Astrocyte (in vitro differentiated cells and primary cell): Measurements from ENCODE around the gene CRYL1. TPM values are rescaled to one million over a fixed set of nuclear protein-coding genes. Genes with fewer than 3 reads are reported as not detected.

Experiments used
- DNase-seq: peaks from one replicate; pipeline ENCODE4 v3.0.0-alpha.2; 2010; ENCODE audit warnings: low read depth
- FAIRE-seq: peaks from 2 replicates; lab custom pipeline; 2011; peaks lifted over from hg19 to GRCh38; lab: Jason Lieb, UNC
- H2AFZ ChIP-seq: 2 replicates; pipeline ENCODE4 v1.6.0; 2012; ENCODE audit warnings: low read depth, low read length, inconsistent platforms
- H3K27ac ChIP-seq: 2 replicates; pipeline ENCODE4 v1.5.1; 2011; ENCODE audit warnings: low read depth, low read length, inconsistent platforms
- H3K27me3 ChIP-seq: 2 replicates; pipeline ENCODE4 v1.6.0; 2011; ENCODE audit warnings: low read length, inconsistent platforms; ENCODE audit not compliant: insufficient read depth
- H3K36me3 ChIP-seq: 2 replicates; pipeline ENCODE4 v1.5.1; 2011; ENCODE audit warnings: low read length, inconsistent platforms; ENCODE audit not compliant: insufficient read depth
- H3K4me1 ChIP-seq: 2 replicates; pipeline ENCODE4 v1.5.1; 2011; ENCODE audit warnings: low read length, inconsistent platforms; ENCODE audit not compliant: insufficient read depth
- H3K4me2 ChIP-seq: 2 replicates; pipeline ENCODE4 v1.6.0; 2012; ENCODE audit warnings: low read length, inconsistent platforms
- H3K4me3 ChIP-seq: 2 replicates; pipeline ENCODE4 v1.5.1; 2011; ENCODE audit warnings: low read depth, mild to moderate bottlenecking, low read length, inconsistent platforms; ENCODE audit not compliant: insufficient read depth
- H3K79me2 ChIP-seq: 2 replicates; pipeline ENCODE4 v1.6.0; 2012; ENCODE audit warnings: mild to moderate bottlenecking, low read length, inconsistent platforms; ENCODE audit not compliant: insufficient read depth
- H3K9ac ChIP-seq: 2 replicates; pipeline ENCODE4 v1.6.0; 2012; ENCODE audit warnings: mild to moderate bottlenecking, low read length, inconsistent platforms
- H3K9me3 ChIP-seq: 2 replicates; pipeline ENCODE4 v1.5.1; 2012; ENCODE audit warnings: low read depth, mild to moderate bottlenecking, low read length, inconsistent platforms; ENCODE audit not compliant: insufficient read depth
- H4K20me1 ChIP-seq: 2 replicates; pipeline ENCODE4 v1.6.0; 2012; ENCODE audit warnings: low read length, inconsistent platforms; ENCODE audit not compliant: insufficient read depth
- H3K27ac Mint-ChIP-seq: one replicate; pipeline ENCODE4 v1.8.0; 2021; ENCODE audit warnings: mild to moderate bottlenecking, mixed read lengths; ENCODE audit not compliant: unreplicated experiment
- H3K27me3 Mint-ChIP-seq: one replicate; pipeline ENCODE4 v1.8.0; 2021; ENCODE audit warnings: low read depth, mixed read lengths; ENCODE audit not compliant: unreplicated experiment
- H3K36me3 Mint-ChIP-seq: one replicate; pipeline ENCODE4 v1.8.0; 2021; ENCODE audit warnings: low read depth, mixed read lengths; ENCODE audit not compliant: unreplicated experiment
- H3K4me1 Mint-ChIP-seq: one replicate; pipeline ENCODE4 v1.8.0; 2021; ENCODE audit warnings: low read depth, mixed read lengths; ENCODE audit not compliant: unreplicated experiment
- H3K4me3 Mint-ChIP-seq: one replicate; pipeline ENCODE4 v1.8.0; 2021; ENCODE audit warnings: mild to moderate bottlenecking, moderate library complexity, mixed read lengths; ENCODE audit not compliant: unreplicated experiment
- H3K9me3 Mint-ChIP-seq: one replicate; pipeline ENCODE4 v1.8.0; 2021; ENCODE audit warnings: mild to moderate bottlenecking, mixed read lengths; ENCODE audit not compliant: unreplicated experiment
- CTCF ChIP-seq: IDR thresholded peaks from 2 replicates; pipeline ENCODE4 v1.5.1; 2011; ENCODE audit warnings: low read depth, mild to moderate bottlenecking, inconsistent platforms, low read length, moderate library complexity; ENCODE audit not compliant: insufficient read depth
- EZH2 ChIP-seq: IDR thresholded peaks from 2 replicates; pipeline ENCODE4 v1.6.1; 2012; ENCODE audit warnings: mild to moderate bottlenecking, low read length, inconsistent platforms; ENCODE audit not compliant: insufficient read depth
- total RNA-seq: library from RNA; stranded (reverse); gene quantifications from 2 replicates; pipeline ENCODE4 v1.2.1, GENCODE V29; 2021

The CRYL1 gene
- total RNA-seq, 1 donor from 2014 or later, result 3.7 TPM

- Mint-ChIP-seq H3K4me3 (no peak overlapping the region), H3K9me3 (peaks cover 4% of the 10 kb centered on the region)
- DNase-seq, result no peak
Observed at GRCh38 chr13:20391597-20392452, 133.8 kb downstream of the CRYL1 start.

DNA sequence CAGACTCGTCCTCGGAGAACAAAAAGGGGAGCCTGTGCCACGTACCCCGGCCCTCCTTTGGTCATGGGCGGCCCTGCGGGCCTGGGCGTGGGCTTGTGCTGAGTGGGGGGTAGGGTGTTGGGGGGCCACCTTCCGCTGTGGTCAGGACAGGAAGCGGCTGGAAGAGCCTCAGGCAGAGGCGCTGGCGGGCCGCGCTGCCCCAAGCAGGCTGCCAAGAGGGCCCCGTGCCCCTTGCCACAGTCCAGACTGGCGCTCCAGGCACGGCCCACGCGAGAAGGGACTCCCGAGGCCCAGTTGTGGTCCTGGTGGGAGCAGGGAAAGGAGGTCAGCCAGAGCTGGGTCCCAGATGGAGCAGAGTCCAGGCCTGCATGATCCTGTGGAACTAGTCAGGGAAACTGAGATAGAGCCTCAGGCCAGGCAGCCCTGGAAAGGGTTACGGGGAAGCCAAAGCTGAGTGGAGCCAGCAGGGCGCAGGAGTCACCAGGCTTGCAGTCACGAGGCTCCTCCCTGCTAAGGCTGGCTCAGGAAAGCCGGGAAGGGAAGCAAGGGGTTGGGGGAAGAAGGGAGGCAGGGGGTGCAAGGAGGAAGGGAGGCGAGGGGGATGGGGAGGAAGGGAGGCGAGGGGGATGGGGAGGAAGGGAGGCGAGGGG is 135.0 kb downstream of the CRYL1 start:
- no peak overlapping the region for H3K4me3 Mint-ChIP-seq

More at GRCh38 chr13:20391597-20392452, 133.8 kb downstream of the CRYL1 start:
- H3K27me3 Mint-ChIP-seq, result peaks cover 3% of the 10 kb centered on the region
- no peaks in the 10 kb centered on the region for H3K36me3 ChIP-seq
- H3K4me1 ChIP-seq, result peaks cover 5% of the 10 kb centered on the region
- H3K4me3 ChIP-seq, result no peak overlapping the region
- H4K20me1 ChIP-seq, result no peaks in the 10 kb centered on the region
- peaks cover 10% of the 10 kb centered on the region for H3K4me1 Mint-ChIP-seq
- H3K9ac ChIP-seq, result no peak overlapping the region
- TF ChIP-seq CTCF (no peak), EZH2 (no peak)
- H3K36me3 Mint-ChIP-seq, result no peaks in the 10 kb centered on the region
- no peak overlapping the region for H3K27ac ChIP-seq
- H3K4me2 ChIP-seq, result no peak overlapping the region
- peaks cover 3% of the 10 kb centered on the region for H3K27me3 ChIP-seq
- H3K27ac Mint-ChIP-seq, result no peak overlapping the region
- H3K79me2 ChIP-seq, result no peaks in the 10 kb centered on the region
- no peak overlapping the region for H2AFZ ChIP-seq
- H3K9me3 ChIP-seq, result no peaks in the 10 kb centered on the region
- no peak for FAIRE-seq

More for the DNA sequence above, 135.0 kb downstream of the CRYL1 start:
- Mint-ChIP-seq H3K9me3 (peaks cover 4% of the 10 kb centered on the region), H3K27ac (no peak overlapping the region), H3K36me3 (no peaks in the 10 kb centered on the region), H3K4me1 (peaks cover 10% of the 10 kb centered on the region), H3K27me3 (peaks cover under 1% of the 10 kb centered on the region)
- Histone ChIP-seq H3K27me3 (peaks cover 3% of the 10 kb centered on the region), H3K36me3 (no peaks in the 10 kb centered on the region), H2AFZ (no peak overlapping the region), H3K9me3 (no peaks in the 10 kb centered on the region), H3K79me2 (no peaks in the 10 kb centered on the region), H3K27ac (no peak overlapping the region), H3K4me1 (peaks cover 5% of the 10 kb centered on the region), H3K4me2 (no peak overlapping the region), H3K4me3 (no peak overlapping the region), H4K20me1 (no peaks in the 10 kb centered on the region), H3K9ac (no peak overlapping the region)
- no peak for FAIRE-seq
- no peak for DNase-seq
- TF ChIP-seq EZH2, result no peak
- no peak for TF ChIP-seq CTCF
